ENCODE results near the gene CPEB1.

- no peak for TF ChIP-seq CTCF (conservative IDR thresholded peaks at IDR 0.05; ENCODE audit: low read depth in 2 of 2)
- TF ChIP-seq EZH2 (IDR thresholded peaks at IDR 0.05; ENCODE audit: low read depth, unreplicated experiment) = no peak
- TF ChIP-seq POLR2AphosphoS5 (IDR thresholded peaks at IDR 0.05; ENCODE audit: low read depth) = no peak
- no peak for TF ChIP-seq EZH2phosphoT487 (IDR thresholded peaks at IDR 0.05; ENCODE audit: unreplicated experiment)
- no peak for TF ChIP-seq JUNB (IDR thresholded peaks at IDR 0.05; ENCODE audit: unreplicated experiment)
- no peak for TF ChIP-seq NANOG (IDR thresholded peaks at IDR 0.05; ENCODE audit: borderline replicate concordance)
- TF ChIP-seq REST (IDR thresholded peaks at IDR 0.05; ENCODE audit: unreplicated experiment) = no peak
Observed at GRCh38 chr15:82551646-82552247, 95.4 kb downstream of the CPEB1 start.
